Right renal pelvis (tissue), 4 donors: Measurements from ENCODE around the gene DPF3. TPM values are rescaled to one million over a fixed set of nuclear protein-coding genes. Genes with fewer than 3 reads are reported as not detected.

ENCODE experiments used
- DNase-seq, 4 donors: peaks; one replicate each; pipeline ENCODE4 v3.0.0-alpha.2; 2013; ENCODE audit warnings: low read depth in 4 of 4, low spot score in 3 of 4, missing footprints in 1 of 4
- polyA plus RNA-seq, 4 donors: library from polyadenylated mRNA; unstranded; fragments of 120-200 nt; gene quantifications; one replicate each; pipeline ENCODE4 v1.2.1, GENCODE V29; 2013; ENCODE audit not compliant: insufficient read length in 4 of 4

Gene DPF3
- polyA plus RNA-seq, 4 donors, result 4.1 to 6.2 (median 5.0) TPM

- no peak for DNase-seq
Measured at GRCh38 chr14:72801836-72802587, 91.9 kb downstream of the DPF3 start.

- no peak for DNase-seq
Measured at GRCh38 chr14:72801381-72801812, 92.5 kb downstream of the DPF3 start.

GRCh38 chr14:72800848-72801370 lies 93.0 kb downstream of the DPF3 start:
- no peak for DNase-seq

- DNase-seq, result no peak
Measured at GRCh38 chr14:72800296-72800695, 93.6 kb downstream of the DPF3 start.

GRCh38 chr14:72796935-72797334 lies 97.0 kb downstream of the DPF3 start:
- DNase-seq, result no peak

GRCh38 chr14:72793156-72793939 lies 100.6 kb downstream of the DPF3 start:
- DNase-seq, result no peak

GRCh38 chr14:72792051-72792788 lies 101.7 kb downstream of the DPF3 start:
- no peak for DNase-seq

- DNase-seq, result no peak
Measured at GRCh38 chr14:72790887-72791566, 102.9 kb downstream of the DPF3 start.

GRCh38 chr14:72788972-72789728 lies 104.8 kb downstream of the DPF3 start:
- no peak for DNase-seq

- DNase-seq, result no peak
Measured at GRCh38 chr14:72788255-72788654, 105.6 kb downstream of the DPF3 start.

- DNase-seq, result no peak
Measured at GRCh38 chr14:72787841-72788240, 106.1 kb downstream of the DPF3 start.

GRCh38 chr14:72786378-72787350 lies 107.2 kb downstream of the DPF3 start:
- DNase-seq, result no peak

GRCh38 chr14:72783741-72784140 lies 110.2 kb downstream of the DPF3 start:
- DNase-seq, result no peak

GRCh38 chr14:72782817-72783216 lies 111.1 kb downstream of the DPF3 start:
- no peak for DNase-seq

- DNase-seq, result no peak
Measured at GRCh38 chr14:72781561-72782508, 112.1 kb downstream of the DPF3 start.

- no peak for DNase-seq
Measured at GRCh38 chr14:72780751-72781150, 113.2 kb downstream of the DPF3 start.

GRCh38 chr14:72779679-72780078 lies 114.2 kb downstream of the DPF3 start:
- no peak for DNase-seq
